ENCODE measurements around the gene ATP1B1.

Gene ATP1B1

GRCh38 chr1:169143984-169144383, 37.5 kb downstream of the ATP1B1 start:
- Histone ChIP-seq H3K4me3 (ENCODE audit: low read depth, low read length) (no peak overlapping the region), H3K27me3 (ENCODE audit: control insufficient read depth, insufficient read depth, low read length) (no peaks in the 10 kb centered on the region), H3K27ac (ENCODE audit: low read depth, low read length) (no peak overlapping the region), H3K4me1 (ENCODE audit: control insufficient read depth, insufficient read depth, low read length) (peaks cover 3% of the 10 kb centered on the region; the same call in 1 of the 2 replicates), H3K9ac (ENCODE audit: low read length) (no peak overlapping the region), H3K9me3 (ENCODE audit: control insufficient read depth, insufficient read depth, low read depth, low read length) (no peaks in the 10 kb centered on the region), H3K36me3 (ENCODE audit: control insufficient read depth, insufficient read depth, low read length) (no peaks in the 10 kb centered on the region)

- no peaks in the 10 kb centered on the region for H3K36me3 ChIP-seq (ENCODE audit: control insufficient read depth, insufficient read depth, low read length)
- H3K4me3 ChIP-seq (ENCODE audit: low read depth, low read length) = no peak overlapping the region
- peaks cover 3% of the 10 kb centered on the region; the same call in 1 of the 2 replicates for H3K4me1 ChIP-seq (ENCODE audit: control insufficient read depth, insufficient read depth, low read length)
- H3K9me3 ChIP-seq (ENCODE audit: control insufficient read depth, insufficient read depth, low read depth, low read length) = no peaks in the 10 kb centered on the region
- H3K27ac ChIP-seq (ENCODE audit: low read depth, low read length) = no peak overlapping the region
- H3K27me3 ChIP-seq (ENCODE audit: control insufficient read depth, insufficient read depth, low read length) = no peaks in the 10 kb centered on the region
- H3K9ac ChIP-seq (ENCODE audit: low read length) = no peak overlapping the region
These were observed 38.6 kb downstream of the ATP1B1 start for GRCh38 chr1:169144941-169145626.

DNA sequence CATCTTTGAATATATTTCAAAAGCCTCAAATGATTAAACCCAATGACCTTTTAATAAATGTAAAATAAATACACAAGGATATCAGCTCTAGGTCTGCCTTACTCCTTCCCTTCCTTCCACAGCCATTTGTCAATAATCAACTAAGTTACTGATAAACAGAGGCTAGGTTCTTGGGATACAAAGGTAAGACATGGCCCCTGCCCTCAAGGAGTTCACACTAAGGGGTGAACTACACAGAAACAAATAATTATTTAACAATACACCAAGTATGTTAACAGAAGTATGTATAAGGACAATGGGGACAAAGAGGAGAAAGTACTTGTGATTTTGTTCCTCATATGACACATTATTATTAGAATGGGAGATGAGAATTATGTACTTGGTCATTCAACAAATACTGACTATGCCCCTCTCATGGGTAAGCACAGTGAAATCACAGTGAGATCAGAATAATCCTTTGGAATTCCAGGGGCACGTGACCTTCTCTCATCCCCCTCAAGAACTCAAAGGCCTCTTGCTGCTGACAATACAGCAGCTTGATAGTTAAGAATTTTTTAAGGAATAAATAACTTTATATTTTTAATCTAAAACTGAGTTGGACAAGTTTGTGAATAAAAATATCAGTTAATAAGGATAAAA, 40.2 kb downstream of the ATP1B1 start:
- Histone ChIP-seq H3K4me3 (ENCODE audit: low read depth, low read length) (no peak overlapping the region), H3K9ac (ENCODE audit: low read length) (no peak overlapping the region), H3K9me3 (ENCODE audit: control insufficient read depth, insufficient read depth, low read depth, low read length) (no peaks in the 10 kb centered on the region), H3K4me1 (ENCODE audit: control insufficient read depth, insufficient read depth, low read length) (peaks cover 3% of the 10 kb centered on the region; the same call in 1 of the 2 replicates), H3K27ac (ENCODE audit: low read depth, low read length) (no peak overlapping the region), H3K36me3 (ENCODE audit: control insufficient read depth, insufficient read depth, low read length) (no peaks in the 10 kb centered on the region), H3K27me3 (ENCODE audit: control insufficient read depth, insufficient read depth, low read length) (no peaks in the 10 kb centered on the region)

GRCh38 chr1:169148472-169149252, 42.2 kb downstream of the ATP1B1 start:
- Histone ChIP-seq H3K9me3 (ENCODE audit: control insufficient read depth, insufficient read depth, low read depth, low read length) (no peaks in the 10 kb centered on the region), H3K36me3 (ENCODE audit: control insufficient read depth, insufficient read depth, low read length) (no peaks in the 10 kb centered on the region), H3K4me1 (ENCODE audit: control insufficient read depth, insufficient read depth, low read length) (peaks cover 3% of the 10 kb centered on the region; the same call in 1 of the 2 replicates), H3K9ac (ENCODE audit: low read length) (no peak overlapping the region), H3K27ac (ENCODE audit: low read depth, low read length) (no peak overlapping the region), H3K27me3 (ENCODE audit: control insufficient read depth, insufficient read depth, low read length) (no peaks in the 10 kb centered on the region), H3K4me3 (ENCODE audit: low read depth, low read length) (no peak overlapping the region)

DNA sequence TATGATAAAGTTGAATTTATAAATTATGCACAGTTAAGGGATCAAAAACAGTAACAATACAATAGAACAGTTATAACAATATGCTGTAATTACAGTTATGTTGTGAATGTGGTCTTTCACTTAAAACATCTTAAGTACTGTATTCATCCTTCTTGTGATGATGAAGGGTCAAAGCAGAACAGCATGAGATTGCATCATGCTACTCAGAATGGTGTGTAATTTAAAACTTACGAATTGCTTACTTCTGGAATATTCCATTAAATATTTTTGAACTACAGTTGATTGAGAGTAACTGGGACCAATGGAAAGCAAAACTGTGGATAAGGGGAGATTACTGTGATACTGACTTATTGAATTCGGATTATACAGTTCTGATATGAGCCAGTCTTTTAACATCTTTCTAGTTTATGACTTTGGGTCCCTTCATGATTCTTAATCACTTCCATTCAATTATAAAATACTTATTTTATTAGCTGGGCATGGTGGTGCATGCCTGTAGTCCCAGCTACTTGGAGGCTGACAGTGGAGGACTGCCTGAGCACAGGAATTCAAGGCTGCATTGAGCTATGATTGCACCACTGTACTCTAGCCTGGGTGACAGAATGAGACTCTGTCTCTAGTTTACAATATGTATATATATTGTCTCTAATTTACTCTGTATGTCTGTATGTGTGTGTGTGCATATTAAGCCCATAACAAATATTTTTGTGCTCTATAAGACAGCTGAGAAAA, 43.2 kb downstream of the ATP1B1 start:
- no peaks in the 10 kb centered on the region for H3K36me3 ChIP-seq (ENCODE audit: control insufficient read depth, insufficient read depth, low read length)
- H3K4me1 ChIP-seq (ENCODE audit: control insufficient read depth, insufficient read depth, low read length) = peaks cover 3% of the 10 kb centered on the region; the same call in 1 of the 2 replicates
- no peak overlapping the region for H3K4me3 ChIP-seq (ENCODE audit: low read depth, low read length)
- no peak overlapping the region for H3K27ac ChIP-seq (ENCODE audit: low read depth, low read length)
- no peaks in the 10 kb centered on the region for H3K9me3 ChIP-seq (ENCODE audit: control insufficient read depth, insufficient read depth, low read depth, low read length)
- no peaks in the 10 kb centered on the region for H3K27me3 ChIP-seq (ENCODE audit: control insufficient read depth, insufficient read depth, low read length)
- no peak overlapping the region for H3K9ac ChIP-seq (ENCODE audit: low read length)

DNA sequence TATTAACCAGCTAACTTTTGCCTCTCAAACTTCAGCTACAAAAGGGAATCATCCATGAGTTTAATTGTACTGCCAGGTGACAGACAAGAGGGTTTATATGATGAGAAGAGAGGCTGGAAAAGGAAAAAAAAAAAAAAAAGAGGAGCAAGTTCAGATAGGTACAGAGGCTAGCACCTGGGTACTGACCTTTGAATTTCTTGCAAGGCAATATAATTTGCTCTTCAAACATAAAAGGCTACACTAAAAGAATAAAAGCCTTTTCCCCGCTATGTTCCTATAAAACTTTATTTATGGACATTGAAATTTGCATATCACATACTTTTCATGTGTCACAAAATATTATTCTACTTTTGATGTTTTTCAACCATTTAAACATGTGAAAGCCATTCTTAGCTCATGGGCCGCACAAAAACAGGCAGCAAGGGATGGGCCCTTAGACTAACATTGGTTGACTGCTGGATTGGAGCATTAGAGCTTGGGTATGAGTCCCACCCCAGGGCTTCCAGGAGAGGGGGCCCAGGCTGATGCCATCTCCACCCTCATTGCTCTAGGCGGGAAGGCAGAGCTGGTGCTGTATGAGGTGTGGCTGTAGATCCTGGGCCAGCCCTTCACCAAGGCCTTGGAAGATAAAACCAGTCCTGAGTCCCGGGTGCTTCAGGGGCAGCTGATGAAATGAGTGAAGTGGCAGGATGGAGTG, 44.3 kb downstream of the ATP1B1 start:
- Histone ChIP-seq H3K4me3 (ENCODE audit: low read depth, low read length) (no peak overlapping the region), H3K36me3 (ENCODE audit: control insufficient read depth, insufficient read depth, low read length) (no peaks in the 10 kb centered on the region), H3K27ac (ENCODE audit: low read depth, low read length) (no peak overlapping the region), H3K9ac (ENCODE audit: low read length) (no peak overlapping the region), H3K9me3 (ENCODE audit: control insufficient read depth, insufficient read depth, low read depth, low read length) (no peaks in the 10 kb centered on the region), H3K27me3 (ENCODE audit: control insufficient read depth, insufficient read depth, low read length) (no peaks in the 10 kb centered on the region), H3K4me1 (ENCODE audit: control insufficient read depth, insufficient read depth, low read length) (peaks cover 3% of the 10 kb centered on the region; the same call in 1 of the 2 replicates)

DNA sequence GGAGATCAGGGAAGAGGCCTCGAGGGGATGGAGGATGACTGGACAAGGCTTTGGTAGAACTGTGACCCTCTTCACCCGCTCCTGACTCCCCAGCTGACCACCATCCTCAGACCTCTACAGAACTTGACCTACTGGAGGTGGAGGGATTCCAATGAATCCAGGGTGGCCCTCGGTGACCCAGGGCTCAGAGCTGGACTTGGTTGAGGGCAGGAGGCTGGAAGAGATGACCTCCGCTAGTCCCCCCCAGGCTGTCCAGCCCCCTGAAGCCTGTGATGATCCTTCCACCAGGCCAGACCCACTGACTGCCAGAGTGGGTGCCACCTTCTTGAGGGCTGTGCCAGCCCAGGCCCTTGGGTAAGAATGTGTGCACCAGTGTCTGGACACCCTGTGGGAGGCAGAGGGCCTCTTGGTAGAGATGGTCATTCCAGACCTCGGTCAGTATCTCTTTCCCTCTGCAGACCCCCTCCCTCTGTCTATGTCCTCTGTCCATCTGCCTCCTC, 44.9 kb downstream of the ATP1B1 start:
- H3K4me3 ChIP-seq (ENCODE audit: low read depth, low read length) = no peak overlapping the region
- H3K36me3 ChIP-seq (ENCODE audit: control insufficient read depth, insufficient read depth, low read length) = no peaks in the 10 kb centered on the region
- no peaks in the 10 kb centered on the region for H3K9me3 ChIP-seq (ENCODE audit: control insufficient read depth, insufficient read depth, low read depth, low read length)
- H3K27me3 ChIP-seq (ENCODE audit: control insufficient read depth, insufficient read depth, low read length) = no peaks in the 10 kb centered on the region
- peaks cover 3% of the 10 kb centered on the region; the same call in 1 of the 2 replicates for H3K4me1 ChIP-seq (ENCODE audit: control insufficient read depth, insufficient read depth, low read length)
- no peak overlapping the region for H3K27ac ChIP-seq (ENCODE audit: low read depth, low read length)
- H3K9ac ChIP-seq (ENCODE audit: low read length) = no peak overlapping the region

DNA sequence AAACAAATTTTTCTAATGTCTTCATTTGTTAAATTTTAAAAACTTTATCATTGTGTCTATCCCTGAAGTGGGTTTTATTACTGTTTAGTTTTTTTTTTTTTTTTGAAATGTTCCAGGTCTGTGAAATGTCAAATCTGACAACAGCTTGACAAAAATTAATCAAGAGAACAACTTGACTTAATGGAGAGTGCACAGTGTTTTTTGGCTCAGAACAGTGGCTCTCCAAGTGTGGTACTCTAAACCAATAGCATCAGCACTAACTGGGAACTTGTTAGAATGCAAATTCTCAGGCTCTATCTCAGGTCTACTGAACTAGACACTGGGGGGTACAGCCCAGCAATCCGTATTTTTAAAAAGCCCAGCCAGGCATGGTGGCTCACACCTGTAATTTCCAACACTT, 49.2 kb downstream of the ATP1B1 start:
- no peaks in the 10 kb centered on the region for H3K9me3 ChIP-seq (ENCODE audit: control insufficient read depth, insufficient read depth, low read depth, low read length)
- no peaks in the 10 kb centered on the region for H3K4me1 ChIP-seq (ENCODE audit: control insufficient read depth, insufficient read depth, low read length)
- H3K9ac ChIP-seq (ENCODE audit: low read length) = no peak overlapping the region
- H3K4me3 ChIP-seq (ENCODE audit: low read depth, low read length) = no peak overlapping the region
- H3K27me3 ChIP-seq (ENCODE audit: control insufficient read depth, insufficient read depth, low read length) = no peaks in the 10 kb centered on the region
- no peaks in the 10 kb centered on the region for H3K36me3 ChIP-seq (ENCODE audit: control insufficient read depth, insufficient read depth, low read length)
- H3K27ac ChIP-seq (ENCODE audit: low read depth, low read length) = no peak overlapping the region

- no peaks in the 10 kb centered on the region for H3K9me3 ChIP-seq (ENCODE audit: control insufficient read depth, insufficient read depth, low read depth, low read length)
- no peaks in the 10 kb centered on the region for H3K4me1 ChIP-seq (ENCODE audit: control insufficient read depth, insufficient read depth, low read length)
- no peak overlapping the region for H3K9ac ChIP-seq (ENCODE audit: low read length)
- H3K4me3 ChIP-seq (ENCODE audit: low read depth, low read length) = no peak overlapping the region
- H3K27ac ChIP-seq (ENCODE audit: low read depth, low read length) = no peak overlapping the region
- H3K27me3 ChIP-seq (ENCODE audit: control insufficient read depth, insufficient read depth, low read length) = no peaks in the 10 kb centered on the region
- no peaks in the 10 kb centered on the region for H3K36me3 ChIP-seq (ENCODE audit: control insufficient read depth, insufficient read depth, low read length)
These were observed 50.1 kb downstream of the ATP1B1 start for GRCh38 chr1:169156580-169156979.

DNA sequence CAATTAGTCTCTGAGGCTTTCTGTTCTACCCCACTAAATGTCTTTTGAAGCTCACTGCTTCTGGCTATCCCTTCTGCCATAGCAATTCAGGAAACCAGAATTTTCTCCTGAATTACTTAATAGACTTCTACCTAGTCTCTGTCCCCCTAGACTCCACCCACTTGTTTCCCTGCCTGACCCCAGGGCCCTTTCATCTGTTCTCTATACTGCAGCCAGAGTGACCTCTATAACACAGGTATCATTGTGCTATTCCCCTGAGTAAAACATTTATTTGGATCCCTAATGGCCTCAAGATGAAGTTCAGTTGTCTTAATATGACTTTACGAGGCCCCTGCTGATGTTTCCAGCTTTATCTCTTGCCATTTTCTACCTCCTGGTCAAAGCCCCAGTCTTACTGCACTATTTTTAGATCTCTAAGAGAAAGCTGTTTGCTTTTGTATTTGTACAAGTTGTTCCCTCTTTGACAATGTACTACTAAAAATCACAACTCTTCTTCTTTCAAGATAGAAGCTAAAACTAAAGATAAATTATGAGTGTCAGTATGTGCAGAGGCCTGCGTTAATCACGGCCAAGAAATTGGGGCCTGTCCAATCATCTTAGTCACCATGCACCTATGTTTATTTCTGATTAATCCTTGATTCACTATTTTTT, 54.5 kb downstream of the ATP1B1 start:
- H3K4me3 ChIP-seq (ENCODE audit: low read depth, low read length) = no peak overlapping the region
- H3K27ac ChIP-seq (ENCODE audit: low read depth, low read length) = no peak overlapping the region
- no peaks in the 10 kb centered on the region for H3K27me3 ChIP-seq (ENCODE audit: control insufficient read depth, insufficient read depth, low read length)
- no peak overlapping the region for H3K9ac ChIP-seq (ENCODE audit: low read length)
- H3K9me3 ChIP-seq (ENCODE audit: control insufficient read depth, insufficient read depth, low read depth, low read length) = no peaks in the 10 kb centered on the region
- no peaks in the 10 kb centered on the region for H3K36me3 ChIP-seq (ENCODE audit: control insufficient read depth, insufficient read depth, low read length)
- no peaks in the 10 kb centered on the region for H3K4me1 ChIP-seq (ENCODE audit: control insufficient read depth, insufficient read depth, low read length)

Data from HUES6 (cell line).